H1 (cell line): Measurements from ENCODE around the gene SYDE2. TPM values are rescaled to one million over a fixed set of nuclear protein-coding genes. Genes with fewer than 3 reads are reported as not detected.

Source experiments
- CTCF ChIA-PET: fragments of 300-600 bp; sonication (Branson Sonifier 250); formaldehyde crosslinking; loops from one replicate; lab custom pipeline; 2021; ENCODE audit not compliant: partially characterized antibody; lab: Charles Lee
- POLR2A ChIA-PET: fragments of 300-600 bp; sonication (Branson Sonifier 250); formaldehyde crosslinking; loops from one replicate; lab custom pipeline; 2021; ENCODE audit warnings: inconsistent platforms; ENCODE audit not compliant: partially characterized antibody; lab: Charles Lee
- DNase-seq, 2 experiments: peaks; one replicate each; pipeline versions ENCODE4 v3.0.0 to v3.0.0-alpha.2; 2010 to 2022; ENCODE audit warnings: low spot score in 2 of 2, low read depth in 1 of 2, mixed read lengths in 1 of 2
- FAIRE-seq: peaks from 2 replicates; lab custom pipeline; 2011; peaks lifted over from hg19 to GRCh38; lab: Jason Lieb, UNC
- H2AFZ ChIP-seq: 2 replicates; pipeline ENCODE4 v1.8.1; 2012; ENCODE audit warnings: low read length, inconsistent platforms
- H2AK5ac ChIP-seq: 2 replicates; pipeline ENCODE4 v1.6.1; 2013; ENCODE audit warnings: low read depth, low read length
- H2BK120ac ChIP-seq: replicated peaks from 2 replicates; pipeline ENCODE3; 2013; ENCODE audit warnings: low read depth, low read length, inconsistent platforms
- H2BK12ac ChIP-seq: 2 replicates; pipeline ENCODE4 v1.6.1; 2013; ENCODE audit warnings: low read depth, low read length
- H2BK15ac ChIP-seq: 2 replicates; pipeline ENCODE4 v1.6.1; 2013; ENCODE audit warnings: low read length
- H2BK20ac ChIP-seq: 2 replicates; pipeline ENCODE4 v1.6.1; 2013; ENCODE audit warnings: low read length
- H2BK5ac ChIP-seq: 2 replicates; pipeline ENCODE4 v1.6.1; 2013; ENCODE audit warnings: low read depth, low read length
- H3K14ac ChIP-seq: 2 replicates; pipeline ENCODE4 v1.6.1; 2013; ENCODE audit warnings: inconsistent platforms; ENCODE audit not compliant: insufficient read length
- H3K18ac ChIP-seq: 2 replicates; pipeline ENCODE4 v1.6.1; 2013; ENCODE audit warnings: low read length; ENCODE audit errors: extremely low read depth
- H3K23ac ChIP-seq: 2 replicates; pipeline ENCODE4 v1.6.1; 2013; ENCODE audit warnings: inconsistent platforms; ENCODE audit not compliant: insufficient read length
- H3K23me2 ChIP-seq: 2 replicates; pipeline ENCODE4 v1.6.1; 2013; ENCODE audit warnings: low read depth, low read length
- H3K27ac ChIP-seq: 2 replicates; pipeline ENCODE4 v1.6.1; 2011; ENCODE audit warnings: low read depth, low read length, inconsistent platforms
- H3K27me3 ChIP-seq, 4 experiments: replicated peaks in 1 of 4; 1 replicate in 1 of 4; 2 replicates in 3 of 4; pipeline versions ENCODE4 v1.6.1 to v1.8.1; 2011 to 2013; ENCODE audit warnings: low read length in 3 of 4, mild to moderate bottlenecking in 3 of 4, inconsistent platforms in 2 of 4, mixed read lengths in 2 of 4, moderate library complexity in 1 of 4; ENCODE audit not compliant: control insufficient read depth in 3 of 4, insufficient read depth in 3 of 4; ENCODE audit errors: extremely low read depth in 1 of 4
- H3K36me3 ChIP-seq, 4 experiments: 2 replicates each; pipeline versions ENCODE4 v1.6.1 to v1.8.1; 2011 to 2013; ENCODE audit warnings: mild to moderate bottlenecking in 4 of 4, low read length in 3 of 4, moderate library complexity in 2 of 4, control low read depth in 1 of 4, inconsistent platforms in 1 of 4; ENCODE audit not compliant: insufficient read depth in 4 of 4, control insufficient read depth in 2 of 4
- H3K4ac ChIP-seq: replicated peaks from 2 replicates; pipeline ENCODE3; 2013; ENCODE audit warnings: low read length, low read depth, mixed read lengths, inconsistent platforms; ENCODE audit not compliant: insufficient read length
- H3K4me1 ChIP-seq, 4 experiments: replicated peaks in 1 of 4; 1 replicate in 1 of 4; 2 replicates in 3 of 4; pipeline versions ENCODE4 v1.6.1 to v1.8.1; 2011 to 2013; ENCODE audit warnings: low read length in 3 of 4, inconsistent platforms in 2 of 4, mixed read lengths in 1 of 4; ENCODE audit not compliant: insufficient read depth in 4 of 4, control insufficient read depth in 3 of 4
- H3K4me2 ChIP-seq, 2 experiments: 2 replicates each; pipeline versions ENCODE4 v1.6.1 to v1.8.1; 2011 to 2013; ENCODE audit warnings: low read depth in 2 of 2, low read length in 2 of 2, control low read depth in 1 of 2, inconsistent platforms in 1 of 2, mild to moderate bottlenecking in 1 of 2; ENCODE audit not compliant: insufficient read depth in 1 of 2
- H3K4me3 ChIP-seq, 4 experiments: fragments of 200-600, 300-600 bp in 1 of 4; sonication (generic), shearing (Covaris generic), sonication (Bioruptor Twin) in 1 of 4; 2 replicates each; pipeline versions ENCODE4 v1.5.1 to v1.8.1; 2011 to 2016; ENCODE audit warnings: low read length in 4 of 4, low read depth in 3 of 4, control low read depth in 2 of 4, inconsistent platforms in 2 of 4, mild to moderate bottlenecking in 2 of 4, mixed read lengths in 1 of 4, moderate library complexity in 1 of 4; ENCODE audit not compliant: insufficient read depth in 2 of 4; ENCODE audit errors: extremely low read depth in 1 of 4
- H3K56ac ChIP-seq: replicated peaks from 2 replicates; pipeline ENCODE3; 2013; ENCODE audit warnings: low read depth, mild to moderate bottlenecking, mixed read lengths, low read length, inconsistent platforms; ENCODE audit not compliant: insufficient read length
- H3K79me1 ChIP-seq: 2 replicates; pipeline ENCODE4 v1.6.1; 2013; ENCODE audit warnings: low read depth, low read length, control low read depth
- H3K79me2 ChIP-seq, 2 experiments: 2 replicates each; pipeline versions ENCODE4 v1.6.1 to v1.8.1; 2012 to 2013; ENCODE audit warnings: low read length in 2 of 2, mild to moderate bottlenecking in 2 of 2, inconsistent platforms in 1 of 2; ENCODE audit not compliant: insufficient read depth in 2 of 2, control insufficient read depth in 1 of 2
- H3K9ac ChIP-seq, 4 experiments: replicated peaks in 1 of 4; 1 replicate in 1 of 4; 2 replicates in 3 of 4; pipeline versions ENCODE4 v1.6.1 to v1.8.1; 2011 to 2013; ENCODE audit warnings: low read depth in 3 of 4, low read length in 3 of 4, control low read depth in 2 of 4, mild to moderate bottlenecking in 2 of 4, moderate library complexity in 2 of 4, inconsistent platforms in 1 of 4; ENCODE audit errors: extremely low read depth in 1 of 4
- H3K9me3 ChIP-seq, 2 experiments: 2 replicates each; pipeline versions ENCODE4 v1.6.1 to v1.8.1; 2012 to 2013; ENCODE audit warnings: mild to moderate bottlenecking in 2 of 2, moderate library complexity in 2 of 2, control low read depth in 1 of 2, inconsistent platforms in 1 of 2, low read depth in 1 of 2, low read length in 1 of 2, mixed read lengths in 1 of 2; ENCODE audit not compliant: insufficient read depth in 2 of 2
- H4K20me1 ChIP-seq, 2 experiments: replicated peaks in 1 of 2; 2 replicates each; pipeline versions ENCODE3 to v1.8.1; 2011 to 2013; ENCODE audit warnings: inconsistent platforms in 2 of 2, low read length in 2 of 2, mild to moderate bottlenecking in 1 of 2; ENCODE audit not compliant: insufficient read depth in 2 of 2, control insufficient read depth in 1 of 2
- H4K5ac ChIP-seq: 2 replicates; pipeline ENCODE4 v1.6.1; 2013; ENCODE audit warnings: low read length, low read depth, mixed read lengths, inconsistent platforms; ENCODE audit not compliant: insufficient read length
- H4K8ac ChIP-seq: 2 replicates; pipeline ENCODE4 v1.8.0; 2013; ENCODE audit warnings: mild to moderate bottlenecking, moderate library complexity, low read length, inconsistent platforms; ENCODE audit not compliant: insufficient read depth; ENCODE audit errors: extremely low read depth
- H4K91ac ChIP-seq: replicated peaks from 2 replicates; pipeline ENCODE3; 2013; ENCODE audit warnings: low read length, mixed read lengths, inconsistent platforms; ENCODE audit not compliant: insufficient read length
- SIN3A ChIP-seq, 2 experiments: IDR thresholded peaks in 1 of 2; conservative IDR thresholded peaks in 1 of 2; 2 replicates each; pipeline ENCODE4 v1.6.1; 2011 to 2012; ENCODE audit warnings: low read length in 2 of 2, improper control_type of control experiment in 1 of 2, low read depth in 1 of 2, mild to moderate bottlenecking in 1 of 2
- WGBS, 2 experiments: shearing (Covaris generic) in 1 of 2; methylation state at CpG; one replicate each; pipeline versions ENCODE4 v1.1.6 to v1.1.7; 2013 to 2015; ENCODE audit warnings: low lambda C conversion rate in 2 of 2, mixed read lengths in 2 of 2, inconsistent platforms in 1 of 2, low coverage in 1 of 2, missing lambda C conversion rate in 1 of 2; ENCODE audit not compliant: insufficient replicate concordance in 2 of 2, insufficient coverage in 1 of 2, insufficient read length in 1 of 2; ENCODE audit errors: extremely low coverage in 1 of 2, missing lambda C conversion rate in 1 of 2; 5-methylcytosine and 5-hydroxymethylcytosine counted together
- long read RNA-seq, 2 experiments: library from RNA in 1 of 2; library from capped mRNA in 1 of 2; stranded (forward); transcript quantifications; one replicate each; pipeline ENCODE4 v2.0.0, GENCODE V29; 2021; ENCODE audit warnings: inconsistent platforms in 1 of 2
- polyA minus RNA-seq, 3 experiments: library from RNA; depleted of rRNA, polyadenylated mRNA; stranded (reverse); fragments of >200 nt; gene quantifications; 1 replicate in 2 of 3; 2 replicates in 1 of 3; pipeline ENCODE4 v1.2.3, GENCODE V29; 2011
- polyA plus RNA-seq, 7 experiments: library from polyadenylated mRNA; depleted of rRNA in 3 of 7; stranded (reverse) in 5 of 7; unstranded in 2 of 7; fragments of >200 nt in 5 of 7; fragments of 200-250 nt in 2 of 7; gene quantifications; 1 replicate in 5 of 7; 2 replicates in 1 of 7; 4 replicates in 1 of 7; pipeline versions ENCODE4 v1.2.1 to v1.2.3, GENCODE V29; 2011 to 2013; ENCODE audit warnings: missing spikeins in 2 of 7, mixed read lengths in 2 of 7
- total RNA-seq: library from RNA; stranded (reverse); fragmentation: NEBNext Ultra II Directional; extraction: Animal tissue kit (Norgen Biotek cat#: 25700); gene quantifications from 2 replicates; pipeline ENCODE4 v1.2.1, GENCODE V29; 2021

SYDE2 gene, protein sequence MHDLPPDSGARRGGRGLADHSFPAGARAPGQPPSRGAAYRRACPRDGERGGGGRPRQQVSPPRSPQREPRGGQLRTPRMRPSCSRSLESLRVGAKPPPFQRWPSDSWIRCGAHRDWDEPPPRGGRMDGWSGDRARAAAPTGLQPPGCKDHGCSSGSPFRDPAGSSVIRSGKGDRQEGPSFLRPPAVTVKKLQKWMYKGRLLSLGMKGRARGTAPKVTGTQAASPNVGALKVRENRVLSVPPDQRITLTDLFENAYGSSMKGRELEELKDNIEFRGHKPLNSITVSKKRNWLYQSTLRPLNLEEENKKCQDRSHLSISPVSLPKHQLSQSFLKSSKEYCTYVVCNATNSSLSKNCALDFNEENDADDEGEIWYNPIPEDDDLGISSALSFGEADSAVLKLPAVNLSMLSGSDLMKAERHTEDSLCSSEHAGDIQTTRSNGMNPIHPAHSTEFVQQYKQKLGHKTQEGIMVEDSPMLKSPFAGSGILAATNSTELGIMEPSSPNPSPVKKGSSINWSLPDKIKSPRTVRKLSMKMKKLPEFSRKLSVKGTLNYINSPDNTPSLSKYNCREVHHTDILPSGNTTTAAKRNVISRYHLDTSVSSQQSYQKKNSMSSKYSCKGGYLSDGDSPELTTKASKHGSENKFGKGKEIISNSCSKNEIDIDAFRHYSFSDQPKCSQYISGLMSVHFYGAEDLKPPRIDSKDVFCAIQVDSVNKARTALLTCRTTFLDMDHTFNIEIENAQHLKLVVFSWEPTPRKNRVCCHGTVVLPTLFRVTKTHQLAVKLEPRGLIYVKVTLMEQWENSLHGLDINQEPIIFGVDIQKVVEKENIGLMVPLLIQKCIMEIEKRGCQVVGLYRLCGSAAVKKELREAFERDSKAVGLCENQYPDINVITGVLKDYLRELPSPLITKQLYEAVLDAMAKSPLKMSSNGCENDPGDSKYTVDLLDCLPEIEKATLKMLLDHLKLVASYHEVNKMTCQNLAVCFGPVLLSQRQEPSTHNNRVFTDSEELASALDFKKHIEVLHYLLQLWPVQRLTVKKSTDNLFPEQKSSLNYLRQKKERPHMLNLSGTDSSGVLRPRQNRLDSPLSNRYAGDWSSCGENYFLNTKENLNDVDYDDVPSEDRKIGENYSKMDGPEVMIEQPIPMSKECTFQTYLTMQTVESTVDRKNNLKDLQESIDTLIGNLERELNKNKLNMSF
- total RNA-seq, result 12.7 and 14.6 TPM in 2 replicates
- 1.6 and 2.1 TPM in 2 replicates for polyA plus RNA-seq (2011; rRNA removed)
- polyA plus RNA-seq (2011; cell fraction: cytosol; rRNA removed), result 2.8 TPM
- 2.9 TPM for polyA plus RNA-seq (2011; cell fraction: nucleus; rRNA removed)
- polyA plus RNA-seq (2012, experiment 1 of 2), result 1.7 to 3.3 TPM (median 2.5 TPM) in 4 replicates
- polyA plus RNA-seq (2012, experiment 2 of 2), result 0.25 TPM
- polyA plus RNA-seq (2013, experiment 1 of 2), result 4.5 TPM
- polyA plus RNA-seq (2013, experiment 2 of 2), result 4.1 TPM
- polyA minus RNA-seq (2011; rRNA and poly(A)+ RNA removed), result 13.9 and 15.8 TPM in 2 replicates
- 8.4 TPM for polyA minus RNA-seq (2011; cell fraction: cytosol; rRNA and poly(A)+ RNA removed)
- polyA minus RNA-seq (2011; cell fraction: nucleus; rRNA and poly(A)+ RNA removed), result 18.5 TPM
- long read RNA-seq, experiment 1, full-length matches to known transcripts, result 1 of 8 reads
- long read RNA-seq, experiment 1, partial matches to known transcripts, result 2 of 8 reads
- long read RNA-seq, experiment 1, other reads (novel, unspliced or antisense), result 5 of 8 reads
- long read RNA-seq, experiment 2, partial matches to known transcripts, result 0 of 1 reads
- long read RNA-seq, experiment 2, other reads (novel, unspliced or antisense), result 1 of 1 reads

DNA sequence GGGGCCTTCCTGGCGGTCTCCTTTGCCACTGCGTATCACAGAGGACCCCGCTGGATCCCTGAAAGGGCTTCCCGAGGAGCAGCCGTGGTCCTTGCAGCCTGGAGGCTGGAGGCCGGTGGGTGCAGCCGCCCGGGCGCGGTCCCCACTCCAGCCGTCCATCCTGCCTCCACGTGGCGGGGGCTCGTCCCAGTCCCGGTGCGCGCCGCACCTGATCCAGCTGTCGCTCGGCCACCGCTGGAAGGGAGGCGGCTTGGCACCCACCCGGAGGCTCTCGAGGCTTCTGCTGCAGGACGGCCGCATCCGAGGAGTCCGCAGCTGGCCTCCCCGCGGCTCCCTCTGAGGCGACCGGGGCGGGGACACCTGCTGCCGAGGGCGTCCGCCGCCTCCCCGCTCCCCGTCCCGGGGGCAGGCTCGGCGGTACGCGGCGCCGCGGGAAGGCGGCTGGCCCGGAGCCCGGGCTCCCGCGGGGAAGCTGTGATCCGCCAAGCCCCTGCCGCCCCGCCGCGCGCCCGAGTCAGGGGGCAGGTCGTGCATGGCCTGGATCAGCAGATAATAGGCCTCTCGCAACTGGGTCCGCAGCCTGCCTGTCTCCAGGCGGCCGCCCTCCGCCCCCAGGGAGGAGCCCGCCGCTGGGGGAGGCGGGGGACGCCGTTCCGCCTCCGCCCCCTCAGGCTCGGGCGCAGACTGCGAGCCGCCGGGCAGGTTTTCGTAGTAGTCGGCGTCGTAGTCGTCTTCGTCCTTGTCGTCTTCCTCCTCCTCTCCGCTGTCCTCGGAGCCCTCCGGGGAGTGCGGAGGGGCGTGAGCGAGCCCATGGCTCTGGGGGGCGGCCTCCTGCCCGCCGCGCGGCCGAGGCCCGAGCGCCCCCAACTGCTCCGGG lies at the start of gene SYDE2:
TSS of gene SYDE2 (minus strand) at position 554 of the 877 bp plus-strand sequence. CDS start at position 534, 20 bp downstream.
- H3K4me2 ChIP-seq, result peak within 1 kb of the TSS; percentile 73 to 93
- H3K27me3 ChIP-seq, result no peaks in the 10 kb centered on the region
- peak within 1 kb of the TSS; percentile 97 for H4K8ac ChIP-seq
- peak within 1 kb of the TSS; percentile 98 for H3K18ac ChIP-seq
- H3K14ac ChIP-seq, result no peak within 1 kb of the TSS
- no peak within 1 kb of the TSS for H3K23ac ChIP-seq
- H4K91ac ChIP-seq, result peak within 1 kb of the TSS; percentile 81
- peaks cover 0 to 41% of the 10 kb centered on the region in 2 experiments; a peak in 2 of 4 replicates for H3K79me2 ChIP-seq
- H3K27ac ChIP-seq, result peak within 1 kb of the TSS; percentile 94
- no peaks in the 10 kb centered on the region for H4K20me1 ChIP-seq
- H2BK20ac ChIP-seq, result 0 out of 2 replicates have a peak within 1 kb of the TSS, but pooled peaks have one; percentile 52
- FAIRE-seq (no peak), DNase-seq (peak; percentile 46 to 80)
- CTCF ChIA-PET, result interaction anchor here (0.7 to 2.0 kb wide), 7 partner anchors 25 to 425 kb away, joined by 3 to 6 read pairs (median 5); partner anchors contain the start of gene C1orf52
- peak within 1 kb of the TSS; percentile 73 to 95 (median 84) for H3K4me3 ChIP-seq
- H3K56ac ChIP-seq, result peak within 1 kb of the TSS; percentile 81
- peak within 1 kb of the TSS; percentile 14; the same call in 1 of the 2 replicates for H2AK5ac ChIP-seq
- peak within 1 kb of the TSS; percentile 31; the same call in 1 of the 2 replicates for H2AFZ ChIP-seq
- peak within 1 kb of the TSS; percentile 83 to 98 (median 86) for H3K9ac ChIP-seq
- 1% methylated on average over 33 of the region's 99 CpGs; no CpG with 5 or more reads in 1 of the 2 experiments for WGBS, 2 experiments
- peak within 1 kb of the TSS; percentile 53 for H3K4ac ChIP-seq
- H3K36me3 ChIP-seq, result no peaks in the 10 kb centered on the region
- H2BK5ac ChIP-seq, result peak within 1 kb of the TSS; percentile 98
- no peak within 1 kb of the TSS for H2BK120ac ChIP-seq
- 0 out of 2 replicates have a peak, but pooled peaks cover 2% of the 10 kb centered on the region for H3K79me1 ChIP-seq
- peak within 1 kb of the TSS; percentile 98 for H2BK12ac ChIP-seq
- peaks cover 11% of the 10 kb centered on the region for H3K23me2 ChIP-seq
- peak within 1 kb of the TSS; percentile 76 for H4K5ac ChIP-seq
- peak within 1 kb of the TSS; percentile 11; the same call in 1 of the 2 replicates for H2BK15ac ChIP-seq
- POLR2A ChIA-PET, result interaction anchor here (0.7 to 3.8 kb wide), 14 partner anchors 8 to 383 kb away, joined by 3 to 17 read pairs (median 4); partner anchors contain the start of genes BCL10 and C1orf52
- H3K4me1 ChIP-seq, result peaks cover 0 to 3% (median under 1%) of the 10 kb centered on the region in 4 experiments; a peak in 4 of 7 replicates
- no peaks in the 10 kb centered on the region for H3K9me3 ChIP-seq
- peak; percentile 21 to 40; a peak in 1 of 4 replicates for TF ChIP-seq SIN3A (conservative IDR thresholded peaks at IDR 0.05 in 1 of 2, IDR thresholded peaks at IDR 0.05 in 1 of 2; ENCODE audit: low read depth in 1 of 2, low read length in 2 of 2)
